ENCODE data around the gene FUNDC2. TPM values are rescaled to one million over a fixed set of nuclear protein-coding genes. Genes with fewer than 3 reads are reported as not detected.

Gene FUNDC2, protein sequence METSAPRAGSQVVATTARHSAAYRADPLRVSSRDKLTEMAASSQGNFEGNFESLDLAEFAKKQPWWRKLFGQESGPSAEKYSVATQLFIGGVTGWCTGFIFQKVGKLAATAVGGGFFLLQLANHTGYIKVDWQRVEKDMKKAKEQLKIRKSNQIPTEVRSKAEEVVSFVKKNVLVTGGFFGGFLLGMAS
- polyA plus RNA-seq (2013, experiment 1 of 2), result 85.6 TPM
- polyA plus RNA-seq (2013, experiment 2 of 2), result 77.9 TPM

DNA sequence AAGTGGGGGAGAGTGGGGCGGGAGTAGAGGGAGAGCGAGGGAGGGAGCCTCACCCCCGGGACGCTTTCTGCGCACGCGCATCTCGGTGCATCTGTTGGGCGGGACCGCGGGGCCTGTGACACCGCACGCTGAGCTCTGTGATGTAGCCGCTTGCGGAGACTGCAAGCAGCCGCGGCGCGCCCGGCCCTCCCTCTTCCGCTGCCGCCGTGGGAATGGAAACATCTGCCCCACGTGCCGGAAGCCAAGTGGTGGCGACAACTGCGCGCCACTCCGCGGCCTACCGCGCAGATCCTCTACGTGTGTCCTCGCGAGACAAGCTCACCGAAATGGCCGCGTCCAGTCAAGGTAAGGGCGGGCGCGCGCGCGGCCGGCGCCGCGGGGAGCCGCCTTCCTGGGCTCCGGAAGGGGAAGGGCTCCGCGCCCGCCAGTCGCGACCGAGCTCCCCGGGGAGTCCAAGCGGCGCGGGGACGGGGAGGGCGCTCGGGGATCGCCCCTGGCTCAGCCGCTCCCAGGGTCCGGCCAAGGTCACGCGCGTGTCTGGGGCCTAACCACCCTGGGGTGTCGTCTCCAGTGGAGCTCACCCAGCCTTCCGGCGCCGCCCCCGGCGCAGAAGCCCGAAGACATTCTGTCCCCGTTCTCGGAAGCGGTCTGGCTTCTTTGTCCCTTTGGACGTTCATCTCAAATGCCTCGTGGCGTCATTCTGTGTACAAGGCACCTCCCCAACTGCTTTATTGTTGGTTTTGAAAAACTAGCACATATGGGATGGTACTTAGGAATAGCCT is at the start of gene FUNDC2:
Gene FUNDC2, plus strand, starts transcription at position 118 of the 782 bp plus-strand sequence. Its CDS starts 95 bp downstream, at position 213.
- Histone ChIP-seq H3K9me3 (replicated peaks in 1 of 2; ENCODE audit: control insufficient read depth in 2 of 2, insufficient read depth in 1 of 2, low read depth in 1 of 2, low read length in 2 of 2) (no peaks in the 10 kb centered on the region), H2BK12ac (ENCODE audit: low read length) (no peak within 1 kb of the TSS), H2AK5ac (ENCODE audit: low read depth, low read length) (no peak within 1 kb of the TSS), H3K27me3 (ENCODE audit: control insufficient read depth in 3 of 3, insufficient read depth in 3 of 3, low read depth in 1 of 3, low read length in 3 of 3) (no peaks in the 10 kb centered on the region), H3K23ac (ENCODE audit: low read depth, low read length, poor library complexity) (no peak within 1 kb of the TSS), H3K9ac (ENCODE audit: low read depth, low read length, poor library complexity) (peak within 1 kb of the TSS; percentile 70), H2BK5ac (ENCODE audit: low read length) (no peak within 1 kb of the TSS), H3K4me2 (ENCODE audit: insufficient read depth, low read length, poor library complexity, severe bottlenecking) (peak within 1 kb of the TSS; percentile 56), H3K18ac (ENCODE audit: low read length) (peak within 1 kb of the TSS; percentile 80), H3K4me3 (ENCODE audit: low read length in 2 of 2) (peak within 1 kb of the TSS; percentile 77 to 92), H3K27ac (replicated peaks; ENCODE audit: low read length) (peak within 1 kb of the TSS; percentile 81), H4K8ac (ENCODE audit: low read depth, low read length) (no peak within 1 kb of the TSS), H2AFZ (ENCODE audit: low read length) (peak within 1 kb of the TSS; percentile 89), H3K4me1 (ENCODE audit: control insufficient read depth in 2 of 2, insufficient read depth in 1 of 2, low read depth in 1 of 2, low read length in 2 of 2) (no peaks in the 10 kb centered on the region), H4K91ac (ENCODE audit: low read depth, low read length, poor library complexity) (no peak within 1 kb of the TSS), H3K79me1 (ENCODE audit: low read depth, low read length) (no peaks in the 10 kb centered on the region), H3K4ac (ENCODE audit: low read length) (no peak within 1 kb of the TSS), H3K14ac (ENCODE audit: low read length) (no peak within 1 kb of the TSS), H2BK15ac (ENCODE audit: low read length) (no peak within 1 kb of the TSS), H3K36me3 (replicated peaks in 1 of 2; ENCODE audit: control insufficient read depth in 2 of 2, insufficient read depth in 2 of 2, low read length in 2 of 2) (no peaks in the 10 kb centered on the region), H2BK120ac (ENCODE audit: low read depth, low read length) (no peak within 1 kb of the TSS)
- DNase-seq (ENCODE audit: low spot score), result peak; percentile 81
- WGBS, 2 donors (ENCODE audit: extremely low coverage in 2 of 2, insufficient read length in 2 of 2, insufficient replicate concordance in 1 of 2), result no CpG with 5 or more reads among the region's 82 CpGs

DNA sequence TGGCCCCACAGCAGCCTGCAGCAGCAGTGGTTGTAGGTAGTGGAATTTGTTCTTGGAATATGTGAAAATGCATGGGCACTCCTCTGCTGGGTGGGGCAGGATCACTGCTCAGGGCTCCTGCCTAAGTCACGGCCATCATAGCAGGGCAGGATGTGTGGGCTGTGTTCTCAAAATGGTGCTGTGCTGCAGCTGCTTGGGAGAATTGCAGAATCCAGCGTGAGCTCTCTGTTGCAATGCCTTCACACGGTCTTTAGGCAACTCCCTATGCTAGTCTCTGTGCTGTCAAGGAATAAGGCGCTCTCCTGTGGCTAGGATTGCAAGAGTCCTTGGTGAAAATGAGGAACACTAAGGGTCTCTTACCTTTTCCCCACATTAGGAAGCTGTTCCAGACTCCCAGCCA is 47.0 kb upstream of the FUNDC2 start:
- Histone ChIP-seq H3K4me3 (ENCODE audit: low read length in 2 of 2) (no peak overlapping the region), H4K8ac (ENCODE audit: low read depth, low read length) (no peak overlapping the region), H2BK5ac (ENCODE audit: low read length) (no peak overlapping the region), H3K14ac (ENCODE audit: low read length) (no peak overlapping the region), H3K9ac (ENCODE audit: low read depth, low read length, poor library complexity) (no peak overlapping the region), H3K18ac (ENCODE audit: low read length) (no peak overlapping the region), H3K4ac (ENCODE audit: low read length) (no peak overlapping the region), H2AK5ac (ENCODE audit: low read depth, low read length) (no peak overlapping the region), H3K27me3 (ENCODE audit: control insufficient read depth in 3 of 3, insufficient read depth in 3 of 3, low read depth in 1 of 3, low read length in 3 of 3) (no peaks in the 10 kb centered on the region), H4K91ac (ENCODE audit: low read depth, low read length, poor library complexity) (no peak overlapping the region), H3K36me3 (replicated peaks in 1 of 2; ENCODE audit: control insufficient read depth in 2 of 2, insufficient read depth in 2 of 2, low read length in 2 of 2) (no peaks in the 10 kb centered on the region), H2AFZ (ENCODE audit: low read length) (no peak overlapping the region), H3K79me1 (ENCODE audit: low read depth, low read length) (no peaks in the 10 kb centered on the region), H3K9me3 (replicated peaks in 1 of 2; ENCODE audit: control insufficient read depth in 2 of 2, insufficient read depth in 1 of 2, low read depth in 1 of 2, low read length in 2 of 2) (no peaks in the 10 kb centered on the region), H2BK15ac (ENCODE audit: low read length) (no peak overlapping the region), H3K4me1 (ENCODE audit: control insufficient read depth in 2 of 2, insufficient read depth in 1 of 2, low read depth in 1 of 2, low read length in 2 of 2) (no peaks in the 10 kb centered on the region), H3K23ac (ENCODE audit: low read depth, low read length, poor library complexity) (no peak overlapping the region), H3K4me2 (ENCODE audit: insufficient read depth, low read length, poor library complexity, severe bottlenecking) (no peak overlapping the region), H2BK120ac (ENCODE audit: low read depth, low read length) (no peak overlapping the region), H2BK12ac (ENCODE audit: low read length) (no peak overlapping the region), H3K27ac (replicated peaks; ENCODE audit: low read length) (no peak overlapping the region)
- no CpG with 5 or more reads among the region's 4 CpGs for WGBS, 2 donors (ENCODE audit: extremely low coverage in 2 of 2, insufficient read length in 2 of 2, insufficient replicate concordance in 1 of 2)
- DNase-seq (ENCODE audit: low spot score), result no peak

DNA sequence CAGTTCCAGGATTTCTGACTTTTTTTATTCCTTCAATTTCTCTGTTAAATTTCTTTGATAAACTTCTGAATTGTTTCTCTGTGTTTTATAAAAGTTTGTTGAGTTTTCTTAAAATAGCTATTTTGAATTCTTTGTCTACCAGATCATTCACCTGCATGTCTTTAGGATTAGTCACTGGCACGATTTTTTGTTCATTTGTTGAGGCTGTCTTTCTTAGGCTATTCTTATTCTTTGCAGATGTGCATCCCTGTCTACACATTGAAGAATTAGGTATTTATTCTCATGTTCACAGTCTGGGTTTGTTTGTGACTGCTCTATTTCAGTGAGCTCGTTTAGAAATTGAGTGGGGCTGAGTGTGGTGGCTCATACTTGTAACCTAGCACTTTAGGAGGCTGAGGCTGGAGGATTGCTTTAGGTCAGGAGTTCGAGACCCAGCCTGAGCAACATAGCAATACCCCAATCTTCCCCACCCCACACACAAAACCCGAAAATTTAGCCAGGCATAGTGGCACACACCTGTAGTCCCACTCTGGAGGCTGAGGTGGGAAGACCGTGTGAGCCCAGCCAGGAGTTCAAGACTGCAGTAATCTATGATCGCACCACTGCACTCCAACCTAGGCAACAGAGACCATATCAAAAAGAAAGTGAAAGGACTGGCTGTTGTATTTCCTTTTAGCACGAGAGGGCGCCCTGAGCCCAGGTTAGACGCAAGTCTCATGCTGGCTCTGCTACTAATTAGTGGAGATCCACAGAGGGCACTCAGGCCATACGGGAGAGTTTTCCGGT is 46.1 kb upstream of the FUNDC2 start:
- no peak overlapping the region for H4K91ac ChIP-seq (ENCODE audit: low read depth, low read length, poor library complexity)
- H3K27ac ChIP-seq (replicated peaks; ENCODE audit: low read length), result no peak overlapping the region
- H3K9me3 ChIP-seq (replicated peaks in 1 of 2; ENCODE audit: control insufficient read depth in 2 of 2, insufficient read depth in 1 of 2, low read depth in 1 of 2, low read length in 2 of 2), result no peaks in the 10 kb centered on the region
- H2BK12ac ChIP-seq (ENCODE audit: low read length), result no peak overlapping the region
- H3K27me3 ChIP-seq (ENCODE audit: control insufficient read depth in 3 of 3, insufficient read depth in 3 of 3, low read depth in 1 of 3, low read length in 3 of 3), result no peaks in the 10 kb centered on the region
- H3K9ac ChIP-seq (ENCODE audit: low read depth, low read length, poor library complexity), result no peak overlapping the region
- WGBS, 2 donors (ENCODE audit: extremely low coverage in 2 of 2, insufficient read length in 2 of 2, insufficient replicate concordance in 1 of 2), result no CpG with 5 or more reads among the region's 11 CpGs
- H3K4me3 ChIP-seq (ENCODE audit: low read length in 2 of 2), result no peak overlapping the region
- H2BK120ac ChIP-seq (ENCODE audit: low read depth, low read length), result no peak overlapping the region
- no peaks in the 10 kb centered on the region for H3K36me3 ChIP-seq (replicated peaks in 1 of 2; ENCODE audit: control insufficient read depth in 2 of 2, insufficient read depth in 2 of 2, low read length in 2 of 2)
- H3K14ac ChIP-seq (ENCODE audit: low read length), result no peak overlapping the region
- no peaks in the 10 kb centered on the region for H3K4me1 ChIP-seq (ENCODE audit: control insufficient read depth in 2 of 2, insufficient read depth in 1 of 2, low read depth in 1 of 2, low read length in 2 of 2)
- H3K18ac ChIP-seq (ENCODE audit: low read length), result no peak overlapping the region
- H3K4ac ChIP-seq (ENCODE audit: low read length), result no peak overlapping the region
- H2AFZ ChIP-seq (ENCODE audit: low read length), result peak overlapping the region; percentile 77
- no peak overlapping the region for H2AK5ac ChIP-seq (ENCODE audit: low read depth, low read length)
- no peak overlapping the region for H3K23ac ChIP-seq (ENCODE audit: low read depth, low read length, poor library complexity)
- H4K8ac ChIP-seq (ENCODE audit: low read depth, low read length), result no peak overlapping the region
- no peak overlapping the region for H2BK15ac ChIP-seq (ENCODE audit: low read length)
- H2BK5ac ChIP-seq (ENCODE audit: low read length), result no peak overlapping the region
- H3K79me1 ChIP-seq (ENCODE audit: low read depth, low read length), result no peaks in the 10 kb centered on the region
- no peak overlapping the region for H3K4me2 ChIP-seq (ENCODE audit: insufficient read depth, low read length, poor library complexity, severe bottlenecking)
- DNase-seq (ENCODE audit: low spot score), result peak; percentile 41

- no peak overlapping the region for H3K4ac ChIP-seq (ENCODE audit: low read length)
- DNase-seq (ENCODE audit: low spot score), result no peak
- no CpG with 5 or more reads among the region's 6 CpGs for WGBS, 2 donors (ENCODE audit: extremely low coverage in 2 of 2, insufficient read length in 2 of 2, insufficient replicate concordance in 1 of 2)
Observed at GRCh38 chrX:154981116-154981411, 45.6 kb upstream of the FUNDC2 start.

More at GRCh38 chrX:154981116-154981411, 45.6 kb upstream of the FUNDC2 start:
- H2BK15ac ChIP-seq (ENCODE audit: low read length), result no peak overlapping the region
- no peak overlapping the region for H2BK5ac ChIP-seq (ENCODE audit: low read length)
- no peaks in the 10 kb centered on the region for H3K9me3 ChIP-seq (replicated peaks in 1 of 2; ENCODE audit: control insufficient read depth in 2 of 2, insufficient read depth in 1 of 2, low read depth in 1 of 2, low read length in 2 of 2)
- H4K8ac ChIP-seq (ENCODE audit: low read depth, low read length), result no peak overlapping the region
- no peak overlapping the region for H2BK120ac ChIP-seq (ENCODE audit: low read depth, low read length)
- no peak overlapping the region for H3K4me2 ChIP-seq (ENCODE audit: insufficient read depth, low read length, poor library complexity, severe bottlenecking)
- no peak overlapping the region for H3K18ac ChIP-seq (ENCODE audit: low read length)
- no peak overlapping the region for H3K27ac ChIP-seq (replicated peaks; ENCODE audit: low read length)
- no peaks in the 10 kb centered on the region for H3K27me3 ChIP-seq (ENCODE audit: control insufficient read depth in 3 of 3, insufficient read depth in 3 of 3, low read depth in 1 of 3, low read length in 3 of 3)
- no peak overlapping the region for H3K9ac ChIP-seq (ENCODE audit: low read depth, low read length, poor library complexity)
- no peak overlapping the region for H2BK12ac ChIP-seq (ENCODE audit: low read length)
- H2AFZ ChIP-seq (ENCODE audit: low read length), result peak overlapping the region; percentile 77
- H3K36me3 ChIP-seq (replicated peaks in 1 of 2; ENCODE audit: control insufficient read depth in 2 of 2, insufficient read depth in 2 of 2, low read length in 2 of 2), result no peaks in the 10 kb centered on the region
- no peak overlapping the region for H4K91ac ChIP-seq (ENCODE audit: low read depth, low read length, poor library complexity)
- no peaks in the 10 kb centered on the region for H3K79me1 ChIP-seq (ENCODE audit: low read depth, low read length)
- no peak overlapping the region for H3K4me3 ChIP-seq (ENCODE audit: low read length in 2 of 2)
- no peak overlapping the region for H3K14ac ChIP-seq (ENCODE audit: low read length)
- H3K23ac ChIP-seq (ENCODE audit: low read depth, low read length, poor library complexity), result no peak overlapping the region
- no peaks in the 10 kb centered on the region for H3K4me1 ChIP-seq (ENCODE audit: control insufficient read depth in 2 of 2, insufficient read depth in 1 of 2, low read depth in 1 of 2, low read length in 2 of 2)
- no peak overlapping the region for H2AK5ac ChIP-seq (ENCODE audit: low read depth, low read length)
